ENCODE data around the gene DRD5.

DRD5 gene

GRCh38 chr4:9800848-9801247 is 19.4 kb downstream of the DRD5 start:
- TF ChIP-seq CTCF (IDR thresholded peaks at IDR 0.05; ENCODE audit: borderline replicate concordance, insufficient read depth, low read depth, low read length): no peak
- H3K4me3 ChIP-seq (ENCODE audit: low read depth, low read length): no peak overlapping the region

GRCh38 chr4:9804918-9805317 is 23.5 kb downstream of the DRD5 start:
- no peak overlapping the region for H3K4me3 ChIP-seq (ENCODE audit: low read depth, low read length)
- no peak for TF ChIP-seq CTCF (IDR thresholded peaks at IDR 0.05; ENCODE audit: borderline replicate concordance, insufficient read depth, low read depth, low read length)

GRCh38 chr4:9808077-9808476 is 26.6 kb downstream of the DRD5 start:
- no peak for TF ChIP-seq CTCF (IDR thresholded peaks at IDR 0.05; ENCODE audit: borderline replicate concordance, insufficient read depth, low read depth, low read length)
- no peak overlapping the region for H3K4me3 ChIP-seq (ENCODE audit: low read depth, low read length)

GRCh38 chr4:9811806-9812205 is 30.4 kb downstream of the DRD5 start:
- H3K4me3 ChIP-seq (ENCODE audit: low read depth, low read length): no peak overlapping the region
- TF ChIP-seq CTCF (IDR thresholded peaks at IDR 0.05; ENCODE audit: borderline replicate concordance, insufficient read depth, low read depth, low read length): no peak

GRCh38 chr4:9812501-9813340 is 31.3 kb downstream of the DRD5 start:
- no peak for TF ChIP-seq CTCF (IDR thresholded peaks at IDR 0.05; ENCODE audit: borderline replicate concordance, insufficient read depth, low read depth, low read length)
- no peak overlapping the region for H3K4me3 ChIP-seq (ENCODE audit: low read depth, low read length)

GRCh38 chr4:9816285-9816684 is 34.9 kb downstream of the DRD5 start:
- TF ChIP-seq CTCF (IDR thresholded peaks at IDR 0.05; ENCODE audit: borderline replicate concordance, insufficient read depth, low read depth, low read length): no peak
- no peak overlapping the region for H3K4me3 ChIP-seq (ENCODE audit: low read depth, low read length)

- no peak for TF ChIP-seq CTCF (IDR thresholded peaks at IDR 0.05; ENCODE audit: borderline replicate concordance, insufficient read depth, low read depth, low read length)
- H3K4me3 ChIP-seq (ENCODE audit: low read depth, low read length): no peak overlapping the region
Observed at GRCh38 chr4:9820343-9820742, 38.9 kb downstream of the DRD5 start.
